A673 (cell line): ENCODE results near the gene HCST. TPM values are rescaled to one million over a fixed set of nuclear protein-coding genes. Genes with fewer than 3 reads are reported as not detected.

Experiments used
- BruUV-seq: library from RNA; stranded (reverse); fragments of 400-500 nt; replicated peaks from 2 replicates; lab custom pipeline; 2021; lab: Mats Ljungman, UMichigan
- CTCF ChIA-PET: fragments of 300-600 bp; sonication (Branson Sonifier 250); formaldehyde crosslinking; loops from one replicate; lab custom pipeline; 2022; ENCODE audit warnings: antibody characterized with exemption; lab: Charles Lee
- POLR2A ChIA-PET: fragments of 300-600 bp; sonication (Branson Sonifier 250); formaldehyde crosslinking; loops from one replicate; lab custom pipeline; 2022; ENCODE audit warnings: antibody characterized with exemption; ENCODE audit not compliant: low non-redundant PET; lab: Charles Lee
- DNase-seq: peaks from one replicate; pipeline ENCODE4 v3.0.0-alpha.2; 2015; ENCODE audit warnings: low spot score
- H3K27ac ChIP-seq: fragments of 200-600 bp; sonication (generic); 2 replicates; pipeline ENCODE4 v1.5.1; 2016; ENCODE audit warnings: mixed run types, low read depth, mild to moderate bottlenecking, mixed read lengths, antibody characterized with exemption, low read length; ENCODE audit not compliant: poor library complexity, severe bottlenecking
- H3K27me3 ChIP-seq: fragments of 200-600 bp; sonication (generic); replicated peaks from 2 replicates; pipeline ENCODE4 v1.6.1; 2017; ENCODE audit warnings: mixed run types, low read depth, mild to moderate bottlenecking, mixed read lengths, antibody characterized with exemption, low read length; ENCODE audit not compliant: insufficient read depth, poor library complexity
- H3K36me3 ChIP-seq: fragments of 200-600 bp; sonication (generic); 2 replicates; pipeline ENCODE4 v1.6.1; 2016; ENCODE audit warnings: mixed run types, mild to moderate bottlenecking, mixed read lengths, antibody characterized with exemption, low read length; ENCODE audit not compliant: insufficient read depth, poor library complexity, severe bottlenecking
- H3K4me1 ChIP-seq: fragments of 200-600 bp; sonication (generic); 2 replicates; pipeline ENCODE4 v1.6.1; 2017; ENCODE audit warnings: mixed run types, mild to moderate bottlenecking, mixed read lengths, antibody characterized with exemption, low read length; ENCODE audit not compliant: insufficient read depth, poor library complexity, severe bottlenecking
- H3K4me3 ChIP-seq: fragments of 200-600 bp; sonication (generic); 2 replicates; pipeline ENCODE4 v1.5.1; 2016; ENCODE audit warnings: low read depth, mixed run types, mild to moderate bottlenecking, mixed read lengths, low read length; ENCODE audit not compliant: poor library complexity, severe bottlenecking
- H3K9me3 ChIP-seq: fragments of 200-600 bp; sonication (generic); 2 replicates; pipeline ENCODE4 v1.6.1; 2016; ENCODE audit warnings: mixed run types, low read depth, mild to moderate bottlenecking, mixed read lengths, antibody characterized with exemption, low read length; ENCODE audit not compliant: poor library complexity, severe bottlenecking
- EZH2 ChIP-seq: fragments of 200-600 bp; sonication (generic); IDR thresholded peaks from 2 replicates; pipeline ENCODE4 v1.6.1; 2017; ENCODE audit warnings: borderline replicate concordance, low read depth, mild to moderate bottlenecking, mixed read lengths, antibody characterized with exemption, low read length; ENCODE audit not compliant: poor library complexity, severe bottlenecking
- intact Hi-C: fragments of 100-400 bp; cut with micrococcal nuclease; formaldehyde crosslinking; loops from one replicate; pipeline ENCODE4 v1.10.0; 2022; ENCODE audit not compliant: unreplicated experiment
- total RNA-seq: library from RNA; stranded (reverse); gene quantifications from 2 replicates; pipeline ENCODE4 v1.2.3, GENCODE V29; 2021
- TF ChIP-seq, protein P1 (sequence below): fragments of 300-800, 200-600 bp; sonication (generic); conservative IDR thresholded peaks from 2 replicates; pipeline ENCODE4 v1.5.1; 2017; ENCODE audit warnings: low read depth, mild to moderate bottlenecking, antibody characterized with exemption, low read length, moderate library complexity, mixed read lengths

Gene HCST
- total RNA-seq, 1 experiment from 2014 or later: 4.2 TPM

- no peak overlapping the region for H3K4me3 ChIP-seq
- H3K27ac ChIP-seq: no peak overlapping the region
- H3K4me1 ChIP-seq: peaks cover 4% of the 10 kb centered on the region
- TF ChIP-seq EZH2: no peak
- TF ChIP-seq, protein P1, sequence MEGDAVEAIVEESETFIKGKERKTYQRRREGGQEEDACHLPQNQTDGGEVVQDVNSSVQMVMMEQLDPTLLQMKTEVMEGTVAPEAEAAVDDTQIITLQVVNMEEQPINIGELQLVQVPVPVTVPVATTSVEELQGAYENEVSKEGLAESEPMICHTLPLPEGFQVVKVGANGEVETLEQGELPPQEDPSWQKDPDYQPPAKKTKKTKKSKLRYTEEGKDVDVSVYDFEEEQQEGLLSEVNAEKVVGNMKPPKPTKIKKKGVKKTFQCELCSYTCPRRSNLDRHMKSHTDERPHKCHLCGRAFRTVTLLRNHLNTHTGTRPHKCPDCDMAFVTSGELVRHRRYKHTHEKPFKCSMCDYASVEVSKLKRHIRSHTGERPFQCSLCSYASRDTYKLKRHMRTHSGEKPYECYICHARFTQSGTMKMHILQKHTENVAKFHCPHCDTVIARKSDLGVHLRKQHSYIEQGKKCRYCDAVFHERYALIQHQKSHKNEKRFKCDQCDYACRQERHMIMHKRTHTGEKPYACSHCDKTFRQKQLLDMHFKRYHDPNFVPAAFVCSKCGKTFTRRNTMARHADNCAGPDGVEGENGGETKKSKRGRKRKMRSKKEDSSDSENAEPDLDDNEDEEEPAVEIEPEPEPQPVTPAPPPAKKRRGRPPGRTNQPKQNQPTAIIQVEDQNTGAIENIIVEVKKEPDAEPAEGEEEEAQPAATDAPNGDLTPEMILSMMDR: no peak
- POLR2A ChIA-PET: interaction anchor here (0.9 kb wide), 1 partner anchor 60 kb away, joined by 10 read pairs; no protein-coding TSS in a partner anchor
- H3K9me3 ChIP-seq: no peaks in the 10 kb centered on the region
- no peaks in the 10 kb centered on the region for H3K27me3 ChIP-seq
- intact Hi-C loops: loop anchor here (10.0 kb wide), 1 partner anchor 185 kb away; the partner anchor contains the start of genes IGFLR1, LIN37, PSENEN and U2AF1L4
- BruUV-seq: no TSS peak
- no peaks in the 10 kb centered on the region for H3K36me3 ChIP-seq
- CTCF ChIA-PET: no interaction called here
- no peak for DNase-seq
These were observed 27.5 kb downstream of the HCST start for GRCh38 chr19:35929876-35930275.

GRCh38 chr19:35931161-35931873 lies 29.0 kb downstream of the HCST start:
- BruUV-seq: no TSS peak
- no peaks in the 10 kb centered on the region for H3K27me3 ChIP-seq
- no peaks in the 10 kb centered on the region for H3K36me3 ChIP-seq
- no peaks in the 10 kb centered on the region for H3K9me3 ChIP-seq
- H3K4me3 ChIP-seq: peak overlapping the region; percentile 35
- TF ChIP-seq, protein P1: peak; percentile 96
- no peak for TF ChIP-seq EZH2
- H3K27ac ChIP-seq: peak overlapping the region; percentile 43
- ChIA-PET CTCF (interaction anchor here (0.6 to 1.2 kb wide), 6 partner anchors 28 to 222 kb away, joined by 3 to 15 read pairs (median 4); no protein-coding TSS in a partner anchor), POLR2A (no interaction called here)
- peaks cover 7% of the 10 kb centered on the region for H3K4me1 ChIP-seq
- DNase-seq: peak; percentile 100
- intact Hi-C loops: loop anchor here (1.0 to 10.0 kb wide), 3 partner anchors 32 to 187 kb away; partner anchors contain the start of genes IGFLR1, LIN37, PSENEN and U2AF1L4

DNA sequence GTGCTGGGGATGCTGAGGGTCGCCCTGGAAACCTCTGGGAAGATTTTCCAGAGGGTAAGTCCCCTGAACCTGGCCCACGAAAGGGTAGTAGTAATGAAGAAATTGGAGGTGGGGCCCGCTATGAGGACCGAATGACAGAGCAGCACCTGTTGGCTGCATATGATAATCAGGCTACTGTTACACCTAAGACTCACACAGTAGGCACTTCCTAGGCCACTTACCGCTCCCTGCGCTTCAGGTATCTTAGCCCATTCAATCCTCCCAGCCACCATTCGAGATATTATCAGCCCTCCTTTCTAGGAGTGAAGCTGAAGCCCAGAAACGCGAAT lies 29.5 kb downstream of the HCST start:
- no peak for TF ChIP-seq EZH2
- TF ChIP-seq, protein P1: 0 out of 2 replicates have a peak, but pooled peaks have one; percentile 16
- Histone ChIP-seq H3K4me1 (peaks cover 7% of the 10 kb centered on the region), H3K9me3 (no peaks in the 10 kb centered on the region), H3K4me3 (no peak overlapping the region), H3K27me3 (no peaks in the 10 kb centered on the region), H3K36me3 (no peaks in the 10 kb centered on the region), H3K27ac (no peak overlapping the region)
- CTCF ChIA-PET: interaction anchor here (1.2 kb wide), 1 partner anchor 52 kb away, joined by 8 read pairs; no protein-coding TSS in a partner anchor
- no peak for DNase-seq
- intact Hi-C loops: loop anchor here (1.0 to 10.0 kb wide), 4 partner anchors 33 to 239 kb away; partner anchors contain the start of genes IGFLR1, LIN37, PSENEN and U2AF1L4
- POLR2A ChIA-PET: no interaction called here
- no TSS peak for BruUV-seq
